Measurements from ENCODE around the gene PRR20G.

Gene PRR20G

DNA sequence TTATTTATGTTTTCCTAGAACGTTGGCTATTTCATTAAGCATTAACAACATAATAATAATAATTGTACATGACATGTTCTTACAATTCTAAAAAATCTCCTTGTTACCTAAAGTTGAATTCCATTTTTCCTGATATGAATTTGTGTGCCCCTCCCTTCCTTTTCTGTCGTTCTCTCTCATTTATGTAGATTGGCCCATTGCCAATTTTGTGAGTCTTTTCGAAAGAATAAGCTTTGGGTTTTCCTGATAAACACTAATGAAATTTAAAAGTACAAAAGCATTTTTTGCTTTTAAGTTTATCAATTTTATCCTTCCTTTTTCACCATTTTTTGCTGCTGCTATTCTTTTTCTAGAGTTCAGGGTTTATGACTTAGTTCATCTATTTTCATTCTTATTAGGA lies 50.0 kb downstream of the PRR20G start:
- H3F3A ChIP-seq (ENCODE audit: control insufficient read depth, insufficient read depth): no peaks in the 10 kb centered on the region
- no peaks in the 10 kb centered on the region for H3K36me3 ChIP-seq (ENCODE audit: control insufficient read depth, low read length)
- H3K4me2 ChIP-seq (ENCODE audit: low read length): no peak overlapping the region
- H4K20me1 ChIP-seq (ENCODE audit: control insufficient read depth, insufficient read depth, low read depth, low read length): no peaks in the 10 kb centered on the region
- no peaks in the 10 kb centered on the region for H3K9me2 ChIP-seq (replicated peaks; ENCODE audit: control insufficient read depth, low read length)
- H3K27ac ChIP-seq (ENCODE audit: low read depth, low read length): no peak overlapping the region
- H3K27me3 ChIP-seq (ENCODE audit: control insufficient read depth, low read length): 0 out of 2 replicates have a peak, but pooled peaks cover 2% of the 10 kb centered on the region
- no peaks in the 10 kb centered on the region for H3K79me2 ChIP-seq (ENCODE audit: control insufficient read depth, low read length)
- TF ChIP-seq EZH2phosphoT487 (IDR thresholded peaks at IDR 0.05; ENCODE audit: borderline replicate concordance, low read length): no peak
- TF ChIP-seq, protein P1, sequence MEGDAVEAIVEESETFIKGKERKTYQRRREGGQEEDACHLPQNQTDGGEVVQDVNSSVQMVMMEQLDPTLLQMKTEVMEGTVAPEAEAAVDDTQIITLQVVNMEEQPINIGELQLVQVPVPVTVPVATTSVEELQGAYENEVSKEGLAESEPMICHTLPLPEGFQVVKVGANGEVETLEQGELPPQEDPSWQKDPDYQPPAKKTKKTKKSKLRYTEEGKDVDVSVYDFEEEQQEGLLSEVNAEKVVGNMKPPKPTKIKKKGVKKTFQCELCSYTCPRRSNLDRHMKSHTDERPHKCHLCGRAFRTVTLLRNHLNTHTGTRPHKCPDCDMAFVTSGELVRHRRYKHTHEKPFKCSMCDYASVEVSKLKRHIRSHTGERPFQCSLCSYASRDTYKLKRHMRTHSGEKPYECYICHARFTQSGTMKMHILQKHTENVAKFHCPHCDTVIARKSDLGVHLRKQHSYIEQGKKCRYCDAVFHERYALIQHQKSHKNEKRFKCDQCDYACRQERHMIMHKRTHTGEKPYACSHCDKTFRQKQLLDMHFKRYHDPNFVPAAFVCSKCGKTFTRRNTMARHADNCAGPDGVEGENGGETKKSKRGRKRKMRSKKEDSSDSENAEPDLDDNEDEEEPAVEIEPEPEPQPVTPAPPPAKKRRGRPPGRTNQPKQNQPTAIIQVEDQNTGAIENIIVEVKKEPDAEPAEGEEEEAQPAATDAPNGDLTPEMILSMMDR (IDR thresholded peaks at IDR 0.05; ENCODE audit: low read depth, low read length, poor library complexity, severe bottlenecking): no peak
- no peaks in the 10 kb centered on the region for H3K9me3 ChIP-seq (ENCODE audit: control insufficient read depth, insufficient read depth, low read length)
- H3K4me3 ChIP-seq (ENCODE audit: low read length): no peak overlapping the region
- no peaks in the 10 kb centered on the region for H3K4me1 ChIP-seq (ENCODE audit: control insufficient read depth, low read length)

DNA sequence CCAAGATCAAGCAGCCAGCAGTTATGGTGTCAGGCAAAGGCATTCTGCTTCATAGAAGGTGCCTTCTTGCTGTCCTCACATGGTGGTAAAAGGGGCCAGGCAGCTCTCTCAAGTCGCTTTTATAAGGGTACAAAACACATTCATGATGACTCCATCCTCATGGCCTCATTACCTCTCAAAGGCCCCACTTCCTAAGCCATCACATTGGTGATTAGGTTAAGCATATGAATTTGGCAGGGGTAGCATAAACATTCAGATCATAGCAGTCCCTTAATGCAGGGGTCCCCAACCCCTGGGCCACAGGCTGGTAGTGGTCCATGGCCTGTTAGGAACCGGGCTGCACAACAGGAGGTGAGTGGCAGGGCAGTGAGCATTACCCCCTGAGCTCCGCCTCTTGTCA lies 52.1 kb downstream of the PRR20G start:
- no peak for TF ChIP-seq EZH2phosphoT487 (IDR thresholded peaks at IDR 0.05; ENCODE audit: borderline replicate concordance, low read length)
- TF ChIP-seq, protein P1 (IDR thresholded peaks at IDR 0.05; ENCODE audit: low read depth, low read length, poor library complexity, severe bottlenecking): no peak
- Histone ChIP-seq H3K79me2 (ENCODE audit: control insufficient read depth, low read length) (no peaks in the 10 kb centered on the region), H3K27ac (ENCODE audit: low read depth, low read length) (no peak overlapping the region), H3K27me3 (ENCODE audit: control insufficient read depth, low read length) (0 out of 2 replicates have a peak, but pooled peaks cover 2% of the 10 kb centered on the region), H3K4me3 (ENCODE audit: low read length) (no peak overlapping the region), H4K20me1 (ENCODE audit: control insufficient read depth, insufficient read depth, low read depth, low read length) (no peaks in the 10 kb centered on the region), H3K9me3 (ENCODE audit: control insufficient read depth, insufficient read depth, low read length) (no peaks in the 10 kb centered on the region), H3F3A (ENCODE audit: control insufficient read depth, insufficient read depth) (no peaks in the 10 kb centered on the region), H3K9me2 (replicated peaks; ENCODE audit: control insufficient read depth, low read length) (no peaks in the 10 kb centered on the region), H3K4me2 (ENCODE audit: low read length) (no peak overlapping the region), H3K4me1 (ENCODE audit: control insufficient read depth, low read length) (no peaks in the 10 kb centered on the region), H3K36me3 (ENCODE audit: control insufficient read depth, low read length) (no peaks in the 10 kb centered on the region)

DNA sequence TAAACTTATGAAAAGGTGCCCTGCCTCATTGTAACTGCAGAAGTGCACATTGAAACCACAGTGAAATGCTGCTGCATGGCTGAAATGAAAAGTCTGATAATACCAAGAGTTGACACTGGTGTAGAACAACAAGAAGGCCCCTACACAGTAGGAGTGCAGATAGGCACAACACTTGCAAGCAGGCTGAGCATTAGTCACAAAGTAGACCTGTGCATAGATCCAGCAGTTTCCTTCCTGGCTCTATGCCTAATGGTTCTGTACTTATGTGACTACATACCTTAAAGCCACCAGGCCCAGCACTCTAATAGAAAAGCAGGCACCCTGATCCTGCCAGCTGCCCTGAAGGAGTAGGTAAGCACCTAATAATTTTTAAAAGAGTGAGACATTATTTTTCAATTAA lies 53.1 kb downstream of the PRR20G start:
- Histone ChIP-seq H3K9me2 (replicated peaks; ENCODE audit: control insufficient read depth, low read length) (no peaks in the 10 kb centered on the region), H3K4me1 (ENCODE audit: control insufficient read depth, low read length) (no peaks in the 10 kb centered on the region), H4K20me1 (ENCODE audit: control insufficient read depth, insufficient read depth, low read depth, low read length) (no peaks in the 10 kb centered on the region), H3K27me3 (ENCODE audit: control insufficient read depth, low read length) (0 out of 2 replicates have a peak, but pooled peaks cover 2% of the 10 kb centered on the region), H3K79me2 (ENCODE audit: control insufficient read depth, low read length) (no peaks in the 10 kb centered on the region), H3K27ac (ENCODE audit: low read depth, low read length) (no peak overlapping the region), H3K36me3 (ENCODE audit: control insufficient read depth, low read length) (no peaks in the 10 kb centered on the region), H3K9me3 (ENCODE audit: control insufficient read depth, insufficient read depth, low read length) (no peaks in the 10 kb centered on the region), H3K4me3 (ENCODE audit: low read length) (no peak overlapping the region), H3F3A (ENCODE audit: control insufficient read depth, insufficient read depth) (no peaks in the 10 kb centered on the region), H3K4me2 (ENCODE audit: low read length) (no peak overlapping the region)
- TF ChIP-seq, protein P1 (IDR thresholded peaks at IDR 0.05; ENCODE audit: low read depth, low read length, poor library complexity, severe bottlenecking): no peak
- no peak for TF ChIP-seq EZH2phosphoT487 (IDR thresholded peaks at IDR 0.05; ENCODE audit: borderline replicate concordance, low read length)
